RPMI8226 (cell line): Measurements from ENCODE around the gene EXOG.
"Not testable (repeated sequence)": the region's sequence is repeated elsewhere in the genome, so short reads cannot be mapped to it uniquely, and the experiment has no call there.

Experiments
- DNase-seq: peaks from one replicate; pipeline ENCODE4 v3.0.0-alpha.2; 2015

The EXOG gene

DNA sequence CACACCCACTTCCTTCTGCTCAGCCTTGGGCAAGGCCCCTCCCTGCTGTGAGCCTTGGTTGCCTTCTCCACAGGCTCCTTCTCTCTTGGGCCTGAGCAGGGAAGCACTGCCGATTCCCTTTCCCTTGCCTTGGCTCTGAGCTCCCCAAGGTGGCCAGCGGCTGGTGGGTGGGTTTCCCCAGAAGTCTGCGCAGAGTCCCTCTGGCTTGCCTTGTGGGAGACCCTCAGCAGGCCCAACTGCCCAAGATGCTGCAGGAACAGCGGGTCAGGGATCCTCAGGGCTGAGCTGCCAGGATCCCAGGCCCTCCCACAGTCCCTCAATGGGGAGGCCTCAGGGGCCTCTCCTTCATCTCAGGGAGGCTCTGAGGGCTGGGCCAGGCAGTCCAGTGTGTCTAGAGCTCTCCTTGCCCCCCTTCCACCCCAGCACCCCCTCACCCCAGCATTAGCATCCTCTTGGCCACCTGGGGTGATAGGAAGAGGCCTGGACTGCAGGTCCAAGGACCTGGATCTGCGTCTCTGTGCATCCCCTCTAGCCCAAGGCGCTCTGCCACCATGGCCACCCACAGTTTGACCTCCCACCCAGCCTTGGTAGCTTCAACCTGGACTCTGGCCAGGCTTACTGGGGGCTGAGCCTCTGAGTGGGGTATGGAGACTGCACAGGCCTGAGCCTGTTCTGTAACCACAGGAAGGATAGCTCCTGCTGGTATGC is 68.6 kb downstream of the EXOG start:
- no peak for DNase-seq

DNA sequence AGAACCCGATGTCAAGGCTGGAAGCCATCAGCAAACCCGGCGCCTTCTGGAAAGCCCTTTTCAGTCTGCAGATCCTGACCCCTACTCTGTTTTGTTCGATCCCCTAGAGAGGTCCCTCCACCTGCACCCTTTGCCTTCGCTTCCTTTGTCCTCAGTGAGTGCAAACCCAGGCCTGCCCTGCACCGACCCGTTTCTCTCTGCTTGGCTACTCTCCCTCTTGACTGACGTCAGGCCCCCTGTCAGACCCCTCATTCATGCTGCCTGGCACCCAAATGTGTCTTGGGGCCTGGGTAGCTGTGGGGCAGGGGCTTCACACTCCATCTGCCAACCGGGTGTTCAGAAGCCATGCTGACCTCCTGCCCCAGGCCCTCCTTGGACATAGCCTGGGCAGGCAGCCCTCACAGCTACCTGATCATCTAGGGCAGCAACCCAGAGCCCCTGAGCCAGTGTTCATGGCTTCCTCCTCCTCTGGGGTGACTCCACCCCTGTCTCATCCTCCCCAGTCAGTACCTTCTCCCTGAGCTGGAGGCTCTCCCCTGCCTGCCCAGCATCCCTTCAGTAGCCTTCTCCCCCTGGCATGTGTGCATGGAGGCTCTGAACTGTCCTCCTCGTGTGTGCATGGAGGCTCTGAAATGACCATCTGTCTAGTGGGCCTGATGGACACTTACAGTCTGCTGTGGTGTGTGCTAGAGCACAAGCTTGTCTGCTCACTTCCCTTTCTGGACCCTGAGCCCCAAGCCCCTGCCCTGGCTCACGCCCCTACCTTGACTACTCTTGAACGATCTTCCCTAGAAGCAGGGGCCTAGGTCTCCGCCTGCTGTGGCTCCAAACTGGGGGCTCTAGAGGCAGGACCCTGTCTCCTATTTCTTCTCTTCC is 69.4 kb downstream of the EXOG start:
- no peak for DNase-seq

DNA sequence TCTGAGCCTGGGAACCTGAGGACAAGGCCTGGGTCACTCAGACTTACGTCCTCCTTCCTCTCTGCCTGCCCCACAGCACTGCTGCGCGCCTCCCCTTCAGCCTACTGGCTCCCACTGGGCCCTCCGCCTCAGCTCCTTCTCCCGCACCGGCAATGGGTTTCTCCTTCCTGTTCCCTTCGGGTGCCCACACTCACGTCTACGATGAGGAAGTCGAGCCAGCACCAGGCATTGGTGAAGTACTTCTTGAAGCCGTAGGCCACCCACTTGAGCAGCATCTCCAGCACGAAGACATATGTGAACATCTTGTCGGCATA is 70.0 kb downstream of the EXOG start:
- DNase-seq = no peak

DNA sequence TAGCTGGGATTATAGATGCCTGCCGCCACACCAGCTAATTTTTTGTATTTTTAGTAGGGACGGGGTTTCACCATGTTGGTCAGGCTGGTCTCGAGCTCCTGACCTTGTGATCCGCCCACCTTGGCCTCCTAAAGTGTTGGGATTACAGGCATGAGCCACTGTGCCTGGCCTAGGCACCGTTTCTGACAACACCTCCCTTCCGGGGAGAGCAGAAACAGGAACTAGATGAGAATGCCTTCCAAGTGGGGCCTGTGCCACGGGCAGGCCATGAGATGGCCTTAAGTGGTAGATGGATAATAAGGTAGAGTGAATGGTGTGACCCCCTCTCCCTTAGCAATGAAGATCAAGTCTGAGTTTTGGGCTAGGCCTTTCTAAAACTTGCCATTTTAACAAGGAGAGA is 70.7 kb downstream of the EXOG start:
- not testable (repeated sequence) for DNase-seq

DNA sequence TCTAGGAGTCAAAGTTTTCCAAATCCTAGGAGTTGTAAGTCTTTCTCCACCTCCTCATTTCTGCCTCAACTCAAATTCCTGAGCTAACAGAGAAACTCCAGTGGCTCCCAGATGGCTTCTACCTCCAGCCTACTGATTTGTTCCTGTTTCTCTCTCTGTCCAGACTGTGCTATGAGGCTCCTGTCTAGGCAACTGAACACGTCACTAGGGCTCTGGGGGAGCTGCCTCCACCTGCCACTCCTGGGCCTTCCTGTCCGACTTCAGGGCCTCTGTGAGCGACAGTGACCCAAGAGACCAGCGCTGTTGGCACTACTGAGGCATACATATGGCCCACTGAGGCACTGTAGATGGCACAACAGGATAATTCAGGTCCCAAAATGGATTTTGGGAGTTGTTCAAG is 71.4 kb downstream of the EXOG start:
- no peak for DNase-seq

DNA sequence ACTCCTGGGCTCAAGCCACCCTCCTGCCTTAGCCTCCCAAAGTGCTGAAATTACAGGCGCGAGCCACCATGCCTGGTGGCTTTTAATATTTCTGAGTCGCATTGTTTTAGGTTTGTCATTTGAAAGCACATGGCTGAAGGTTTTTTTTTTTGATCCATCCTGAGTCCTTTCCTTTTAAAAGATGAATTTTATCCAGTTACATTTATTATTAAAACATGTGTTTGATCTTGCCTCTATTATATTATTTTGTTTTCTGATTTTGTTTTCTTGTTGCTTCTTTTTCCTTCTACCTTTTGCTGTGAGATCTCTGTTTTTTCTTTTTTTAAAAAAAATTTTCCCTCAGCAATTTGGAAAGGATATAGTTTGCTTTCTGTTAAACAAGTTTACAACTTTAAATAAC is 77.0 kb downstream of the EXOG start:
- no peak for DNase-seq

DNA sequence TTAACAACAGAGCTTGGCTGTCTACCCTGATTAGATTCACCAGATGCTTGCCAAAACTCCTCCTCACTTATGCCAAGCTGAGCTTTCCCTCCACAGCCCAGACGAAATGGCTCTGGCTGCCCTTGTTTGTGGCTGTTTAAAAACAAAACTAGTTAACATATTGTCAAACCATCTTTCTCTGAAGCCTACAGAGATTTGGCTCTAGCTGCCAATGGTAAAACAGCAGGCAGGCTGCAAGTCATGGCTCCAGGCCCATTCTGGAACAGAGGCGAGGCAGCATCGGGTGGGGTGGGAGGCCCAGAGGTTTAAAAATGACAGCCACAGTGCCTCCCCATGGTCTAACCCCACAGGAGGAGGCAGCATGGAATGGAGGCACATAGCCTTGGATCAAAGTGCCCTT is 77.4 kb downstream of the EXOG start:
- no peak for DNase-seq

DNA sequence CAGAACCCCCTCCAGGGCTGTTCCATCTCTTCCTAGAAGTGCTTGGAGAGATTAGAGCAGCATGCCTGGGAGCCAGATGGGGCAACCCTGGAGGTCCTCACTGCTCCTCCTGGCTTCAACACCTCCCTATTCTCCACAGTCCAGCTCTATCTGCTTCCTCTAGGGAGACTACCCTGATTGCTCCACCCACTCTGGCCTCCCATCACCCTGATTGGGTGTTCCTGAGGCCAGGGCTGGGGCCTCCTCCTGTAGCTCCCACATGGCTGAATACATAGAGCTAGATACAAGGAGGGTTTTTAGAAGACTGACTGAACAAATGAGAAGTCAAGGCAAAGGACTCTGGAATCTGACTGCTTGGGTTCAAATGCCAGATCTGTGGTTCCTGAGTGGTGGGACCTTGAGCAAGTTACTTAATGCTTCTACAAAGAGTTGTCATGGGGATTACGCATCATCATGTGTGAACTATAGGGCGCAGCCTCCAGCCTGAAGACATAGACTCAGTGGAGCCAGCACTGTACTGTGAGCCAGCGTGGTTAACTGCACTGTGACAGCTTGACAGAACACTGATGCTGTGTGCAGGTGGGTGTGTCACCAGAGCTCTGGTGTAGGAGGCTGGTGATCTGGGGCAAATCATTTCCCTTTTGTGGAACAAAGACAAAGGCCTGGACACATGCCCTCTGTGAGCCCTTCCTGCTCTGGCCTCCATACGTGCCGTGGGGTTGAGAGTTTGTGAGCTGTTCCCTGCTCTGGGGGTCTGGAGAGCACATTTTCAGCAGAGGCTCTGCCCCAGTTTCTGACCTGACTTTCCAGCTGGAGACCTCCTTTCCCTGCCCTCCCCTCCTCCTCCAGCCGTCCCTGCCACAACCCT is 78.5 kb downstream of the EXOG start:
- no peak for DNase-seq

DNA sequence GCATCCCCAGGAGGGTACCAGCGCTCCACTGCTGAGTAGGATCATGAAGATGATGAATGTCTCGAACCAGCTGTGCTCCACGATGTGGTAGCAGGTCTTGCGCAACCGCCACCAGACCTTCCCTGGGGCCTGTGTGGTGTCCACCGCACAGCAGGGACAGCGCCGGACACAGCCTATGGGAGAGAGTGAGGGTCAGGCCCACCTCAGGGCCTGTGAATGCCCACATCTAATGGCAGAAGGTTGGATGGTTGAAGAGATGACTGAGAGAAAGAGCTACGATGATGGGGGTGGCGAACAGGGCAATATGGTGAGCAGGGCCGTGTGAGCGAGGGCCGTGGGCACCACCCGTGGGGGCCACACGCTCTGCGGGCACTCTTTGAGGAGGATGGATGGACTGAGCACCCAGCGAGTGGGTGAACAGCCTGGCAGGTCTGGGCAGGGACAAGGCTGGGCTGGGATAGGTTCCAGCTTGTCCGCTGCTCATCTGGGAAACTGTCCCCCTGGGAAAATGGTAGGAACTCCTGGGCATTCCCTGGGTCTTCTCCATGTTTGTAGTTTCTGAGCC is 79.2 kb downstream of the EXOG start:
- no peak for DNase-seq
